GM21737 (cell line): ENCODE results near the gene KDM2B.

Experiments
- ATAC-seq: cut with Tn5 transposase; IDR thresholded peaks from one replicate; pipeline ENCODE4 v1.9.1; 2021; ENCODE audit warnings: mild to moderate bottlenecking, moderate library complexity; ENCODE audit not compliant: unreplicated experiment

The KDM2B gene

DNA sequence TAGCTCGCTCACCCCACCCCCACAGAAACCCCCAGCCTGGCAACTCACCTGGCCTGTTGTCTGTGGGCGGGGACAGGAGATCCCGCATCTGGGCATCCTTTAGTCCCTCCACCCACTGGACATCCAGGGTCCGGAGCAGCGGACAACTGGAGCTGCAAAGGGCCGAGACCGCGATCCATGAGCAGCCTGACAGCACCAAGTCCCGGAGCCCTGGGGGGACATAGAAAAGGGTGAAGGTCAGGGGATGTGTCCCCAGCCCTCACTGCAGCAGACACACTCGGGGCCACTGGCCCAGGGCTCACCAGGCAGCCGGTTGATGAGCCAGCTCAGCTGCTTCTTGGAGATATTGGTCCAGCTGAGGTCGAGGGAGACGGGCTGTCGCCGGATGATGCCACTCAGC lies 140.1 kb downstream of the KDM2B start:
- ATAC-seq = no peak

- no peak for ATAC-seq
Measured at GRCh38 chr12:121439715-121440114, 141.1 kb downstream of the KDM2B start.

DNA sequence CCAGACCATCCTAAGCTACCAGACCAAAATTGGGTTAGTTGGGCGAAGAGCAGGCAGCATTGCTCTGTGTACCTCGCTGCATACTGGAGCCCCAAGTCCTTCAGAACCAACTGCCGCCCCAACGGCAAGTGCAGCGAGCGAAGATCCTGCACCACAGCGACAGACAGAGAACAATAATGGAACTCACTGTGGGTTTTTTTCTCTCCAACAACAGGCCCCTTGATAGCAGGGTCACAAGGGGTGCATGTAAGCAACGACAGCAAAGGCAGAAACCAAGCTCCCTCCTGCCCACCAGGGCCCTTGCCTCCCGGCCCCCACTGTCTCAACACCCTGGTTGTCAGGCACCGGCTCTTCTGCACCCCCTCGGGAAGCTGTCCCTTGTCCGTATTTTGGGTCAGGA lies 141.9 kb downstream of the KDM2B start:
- ATAC-seq = no peak

- no peak for ATAC-seq
Measured at GRCh38 chr12:121436706-121437105, 144.1 kb downstream of the KDM2B start.

- no peak for ATAC-seq
Measured at GRCh38 chr12:121432740-121433480, 147.9 kb downstream of the KDM2B start.

DNA sequence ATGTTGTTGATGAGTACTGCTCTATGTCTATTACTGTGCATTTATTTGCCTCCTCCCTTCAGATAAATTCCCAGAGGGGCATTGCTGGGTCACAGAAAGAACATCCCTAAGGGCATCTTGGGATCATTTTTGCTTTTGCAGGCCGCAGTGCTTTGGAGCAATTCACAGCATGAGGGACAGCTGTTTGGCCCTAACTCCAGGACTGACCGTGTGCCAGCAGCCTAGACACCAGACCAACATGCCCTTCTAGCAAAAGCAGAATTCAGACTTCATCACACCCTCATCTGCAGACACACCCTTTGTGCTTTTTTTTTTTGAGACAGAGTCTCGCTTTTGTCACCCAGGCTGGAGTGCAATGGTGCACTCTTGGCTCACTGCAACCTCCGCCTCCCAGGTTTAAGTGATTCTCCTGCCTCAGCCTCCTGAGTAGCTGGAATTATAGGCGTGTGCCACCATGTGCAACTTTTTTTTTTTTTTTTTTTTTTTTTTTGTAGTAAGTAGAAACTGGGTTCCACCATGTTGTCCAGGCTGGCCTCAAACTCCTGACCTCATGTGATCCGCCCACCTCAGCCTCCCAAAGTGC lies 149.9 kb downstream of the KDM2B start:
- ATAC-seq = no peak

DNA sequence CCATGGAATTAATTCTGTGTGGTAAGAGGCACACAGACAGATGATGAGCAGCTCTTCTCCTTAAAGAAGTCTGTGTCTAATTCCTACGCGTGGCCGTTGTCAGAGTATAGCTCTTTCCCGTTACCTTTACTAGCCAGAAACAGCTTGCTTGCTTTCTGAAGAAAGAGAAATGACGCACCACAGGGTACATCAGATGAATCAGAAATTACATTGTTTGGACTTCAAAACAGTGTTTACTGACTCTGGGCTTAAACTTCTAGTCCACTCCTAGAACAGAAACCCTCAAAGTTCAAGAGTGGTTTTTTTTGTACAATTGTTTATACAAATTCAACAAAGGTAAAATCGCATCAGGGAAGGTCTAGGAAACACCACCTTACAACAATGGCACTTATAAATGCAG lies 151.9 kb downstream of the KDM2B start:
- no peak for ATAC-seq

GRCh38 chr12:121427556-121428050 lies 153.2 kb downstream of the KDM2B start:
- ATAC-seq = no peak

GRCh38 chr12:121424624-121424975 lies 156.2 kb downstream of the KDM2B start:
- no peak for ATAC-seq

- ATAC-seq = no peak
Measured at GRCh38 chr12:121423682-121424623, 156.9 kb downstream of the KDM2B start.

- ATAC-seq = no peak
Measured at GRCh38 chr12:121423253-121423652, 157.6 kb downstream of the KDM2B start.

DNA sequence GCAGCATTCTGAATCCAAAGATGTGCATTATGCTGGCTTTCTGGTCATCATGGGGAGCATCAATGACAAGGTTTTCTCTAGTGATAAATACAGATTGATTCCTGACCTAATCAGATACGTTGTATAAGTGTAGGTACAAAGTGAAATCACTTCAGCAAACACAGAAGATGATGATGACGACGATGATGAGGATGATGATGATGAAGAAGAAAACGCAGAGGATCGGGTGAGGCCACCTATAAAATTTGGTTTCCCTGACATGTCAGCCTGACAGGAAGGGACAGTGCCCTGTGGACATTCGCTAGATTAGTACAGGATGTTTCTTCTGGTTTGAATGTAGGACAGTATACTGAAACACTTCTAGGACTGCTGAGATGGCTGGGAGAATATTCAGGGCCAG lies 160.7 kb downstream of the KDM2B start:
- no peak for ATAC-seq

DNA sequence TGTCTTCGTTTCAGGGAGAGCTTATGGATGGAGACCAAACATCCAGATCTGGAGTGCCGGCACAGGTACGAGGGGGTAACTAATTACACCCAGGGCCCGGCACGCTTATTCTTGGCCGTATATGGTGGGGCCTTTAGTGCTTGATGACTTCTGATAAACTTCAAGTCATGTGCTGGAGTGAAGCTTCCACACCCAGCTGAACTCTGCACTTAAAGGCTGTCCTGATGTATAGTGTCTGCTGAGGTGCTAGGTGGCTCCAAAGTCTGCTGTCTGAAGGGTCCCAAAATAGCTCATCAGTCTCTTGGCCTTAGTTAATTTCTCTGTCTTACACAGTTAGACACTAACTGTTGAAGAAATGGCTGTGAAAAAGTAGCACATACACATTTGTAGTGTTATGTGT lies 163.0 kb downstream of the KDM2B start:
- no peak for ATAC-seq

GRCh38 chr12:121413917-121414316 lies 166.9 kb downstream of the KDM2B start:
- ATAC-seq = no peak

DNA sequence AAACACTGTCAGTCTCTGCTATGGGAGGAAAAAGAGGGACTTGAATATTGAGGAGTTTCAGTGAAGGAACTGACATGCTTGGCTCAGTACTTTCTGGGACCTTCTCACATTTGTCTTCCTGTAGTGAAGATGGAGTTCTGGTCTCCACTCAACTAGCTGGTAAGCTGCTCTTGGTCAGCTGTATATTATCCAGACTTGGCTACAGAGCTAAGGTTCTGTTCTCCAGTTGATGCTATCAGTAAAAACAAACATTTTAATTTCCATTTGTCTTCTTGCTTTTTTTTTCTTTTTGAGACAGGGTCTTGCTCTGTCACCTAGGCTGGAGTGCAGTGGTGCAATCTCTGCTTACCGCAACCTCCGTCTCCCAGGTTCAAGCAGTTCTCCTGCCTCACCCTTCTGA lies 175.6 kb downstream of the KDM2B start:
- no peak for ATAC-seq

- no peak for ATAC-seq
Measured at GRCh38 chr12:121404734-121405133, 176.1 kb downstream of the KDM2B start.

- no peak for ATAC-seq
Measured at GRCh38 chr12:121403721-121404120, 177.1 kb downstream of the KDM2B start.

GRCh38 chr12:121400332-121401139 lies 180.3 kb downstream of the KDM2B start:
- peak; percentile 25 for ATAC-seq

DNA sequence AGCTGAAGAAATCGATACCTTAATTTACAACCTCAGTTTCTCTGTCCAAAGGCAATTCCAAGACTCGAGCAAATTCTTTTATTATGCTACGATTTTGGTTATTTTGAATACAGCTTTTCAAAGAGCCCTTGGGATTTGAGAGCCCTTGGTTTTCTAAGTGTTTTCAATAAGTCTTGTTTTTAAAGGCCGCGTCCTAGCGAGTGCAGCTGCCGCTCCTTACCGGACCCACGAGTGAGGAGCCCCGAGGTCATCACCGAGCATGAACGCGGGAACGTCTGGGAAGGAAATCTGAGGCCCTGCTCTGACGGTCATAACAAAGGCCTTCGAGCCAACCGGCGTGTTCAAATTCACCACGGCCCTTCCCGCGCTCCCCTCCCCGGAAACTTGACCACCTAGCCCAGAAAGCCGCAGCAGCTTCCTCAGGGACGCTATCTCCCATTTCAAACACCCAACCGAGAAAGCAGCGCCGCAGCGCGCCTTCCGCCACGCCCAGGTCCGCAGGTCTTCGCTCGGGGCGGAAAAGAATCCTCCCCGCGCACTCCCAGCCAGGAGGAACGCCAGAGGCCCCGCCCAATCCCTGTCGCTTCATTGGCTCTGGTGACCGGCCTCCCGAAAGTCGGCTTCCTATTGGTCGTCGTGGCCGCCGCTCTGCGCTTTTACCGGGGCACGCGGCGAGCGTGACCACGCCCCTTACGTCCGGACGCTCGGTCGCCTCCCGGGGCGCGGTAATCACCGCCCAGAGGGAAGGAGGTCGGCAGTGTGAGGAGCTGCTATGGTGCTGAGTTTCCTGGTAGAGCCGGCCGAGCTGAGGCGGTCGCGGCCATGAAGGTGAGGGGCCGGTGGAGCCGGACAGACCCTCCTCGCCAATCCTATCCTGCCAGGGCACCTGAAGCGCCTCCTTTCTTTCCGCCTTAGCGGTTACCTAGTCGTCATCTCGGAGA lies 181.2 kb downstream of the KDM2B start, which contains the start of gene RNF34:
Gene RNF34, plus strand, starts transcription at position 728 of the 941 bp plus-strand sequence. Its CDS starts 95 bp downstream, at position 823.
- peak; percentile 94 for ATAC-seq
